K562 (cell line): Measurements from ENCODE around the gene HLA-DMB. TPM values are rescaled to one million over a fixed set of nuclear protein-coding genes. Genes with fewer than 3 reads are reported as not detected.

Experiments
- ATAC-seq: fragments of 200-7000 bp; cut with Tn5 transposase; 3 replicates; pipeline ENCODE4 v1.9.1; 2020; ENCODE audit warnings: moderate library complexity
- BruUV-seq: library from RNA; stranded (reverse); fragments of 400-500 nt; replicated peaks from 2 replicates; lab custom pipeline; 2021; lab: Mats Ljungman, UMichigan
- CTCF ChIA-PET: fragments of 300-600 bp; formaldehyde crosslinking; extraction: SDS; loops from one replicate; lab custom pipeline; 2021; ENCODE audit warnings: low intra/inter-chr PET ratio; lab: Yijun Ruan, JAX
- POLR2A ChIA-PET: fragments of 300-600, 350-650 bp; sonication (Branson Sonifier 250); formaldehyde crosslinking; extraction: SDS; loops from one replicate; lab custom pipeline; 2021; ENCODE audit warnings: antibody characterized with exemption, inconsistent platforms; lab: Yijun Ruan, JAX
- DNase-seq, 4 experiments: peaks; one replicate each; pipeline versions ENCODE4 v3.0.0 to v3.0.0-alpha.2; 2011 to 2018; ENCODE audit warnings: low spot score in 3 of 4, mixed read lengths in 3 of 4; ENCODE audit errors: extremely low read depth in 1 of 4
- FAIRE-seq: peaks from 2 replicates; lab custom pipeline; 2011; peaks lifted over from hg19 to GRCh38; lab: Jason Lieb, UNC
- H2AFZ ChIP-seq: 2 replicates; pipeline ENCODE4 v1.6.0; 2011; ENCODE audit warnings: low read depth, low read length, control low read depth, inconsistent platforms
- H3K27ac ChIP-seq: fragments of 200-600 bp; 3 replicates; pipeline ENCODE4 v1.8.0; 2011; ENCODE audit warnings: low read depth, mild to moderate bottlenecking, control low read depth, inconsistent platforms, low read length, moderate library complexity, mixed read lengths; ENCODE audit errors: extremely low read depth
- H3K27me3 ChIP-seq, 2 experiments: fragments of 300-600 bp in 1 of 2; 2 replicates in 1 of 2; 3 replicates in 1 of 2; pipeline versions ENCODE4 v1.6.0 to v1.8.0; 2011; ENCODE audit warnings: inconsistent platforms in 2 of 2, low read length in 2 of 2, mild to moderate bottlenecking in 1 of 2, mixed read lengths in 1 of 2, moderate library complexity in 1 of 2; ENCODE audit not compliant: control insufficient read depth in 2 of 2, insufficient read depth in 2 of 2
- H3K36me3 ChIP-seq: fragments of 300-600 bp; 3 replicates; pipeline ENCODE4 v1.8.0; 2011; ENCODE audit warnings: mild to moderate bottlenecking, low read length, inconsistent platforms; ENCODE audit not compliant: control insufficient read depth, insufficient read depth
- H3K4me1 ChIP-seq, 2 experiments: fragments of 200-600 bp in 1 of 2; replicated peaks in 1 of 2; 2 replicates in 1 of 2; 3 replicates in 1 of 2; pipeline versions ENCODE4 v1.5.1 to v1.8.0; 2011; ENCODE audit warnings: inconsistent platforms in 2 of 2, low read length in 2 of 2, mild to moderate bottlenecking in 1 of 2, mixed read lengths in 1 of 2, moderate library complexity in 1 of 2; ENCODE audit not compliant: control insufficient read depth in 2 of 2, insufficient read depth in 2 of 2
- H3K4me2 ChIP-seq: 2 replicates; pipeline ENCODE4 v1.6.1; 2011; ENCODE audit warnings: low read length, control low read depth, inconsistent platforms, mixed read lengths; ENCODE audit not compliant: insufficient read depth
- H3K4me3 ChIP-seq: fragments of 200-600 bp; sonication (generic), shearing (Covaris generic); 2 replicates; pipeline ENCODE4 v1.5.1; 2016; ENCODE audit warnings: control low read depth, inconsistent platforms
- H3K79me2 ChIP-seq: fragments of 200-600 bp; 3 replicates; pipeline ENCODE4 v1.8.0; 2011; ENCODE audit warnings: low read length, inconsistent platforms; ENCODE audit not compliant: control insufficient read depth, insufficient read depth
- H3K9ac ChIP-seq, 2 experiments: 2 replicates each; pipeline versions ENCODE4 v1.6.0 to v1.6.1; 2011; ENCODE audit warnings: low read depth in 2 of 2, low read length in 2 of 2, control low read depth in 1 of 2, inconsistent platforms in 1 of 2, mild to moderate bottlenecking in 1 of 2, mixed read lengths in 1 of 2; ENCODE audit not compliant: insufficient read depth in 1 of 2
- H3K9me1 ChIP-seq: one replicate; pipeline ENCODE4 v1.6.0; 2011; ENCODE audit warnings: inconsistent platforms, mild to moderate bottlenecking, low read length, moderate library complexity; ENCODE audit not compliant: control insufficient read depth, insufficient read depth
- H3K9me3 ChIP-seq: replicated peaks from 2 replicates; pipeline ENCODE4 v1.5.1; 2011; ENCODE audit warnings: low read depth, low read length, inconsistent platforms; ENCODE audit not compliant: control insufficient read depth, insufficient read depth
- H4K20me1 ChIP-seq: replicated peaks from 2 replicates; pipeline ENCODE4 v1.6.1; 2011; ENCODE audit warnings: low read length, inconsistent platforms, mixed read lengths; ENCODE audit not compliant: control insufficient read depth, insufficient read depth
- BDP1 ChIP-seq: IDR thresholded peaks from 3 replicates; pipeline ENCODE4 v1.6.1; 2011; ENCODE audit not compliant: insufficient read length, insufficient read depth
- CEBPG ChIP-seq, 3 experiments: fragments of 200-800 bp in 1 of 3; sonication (Bioruptor generic) in 1 of 3; sonication (generic) in 1 of 3; formaldehyde crosslinking in 1 of 3; IDR thresholded peaks in 2 of 3; conservative IDR thresholded peaks in 1 of 3; 2 replicates each; pipeline versions ENCODE4 v1.6.1 to v1.8.0; 2016 to 2022; ENCODE audit warnings: missing compliant biosample characterization in 2 of 3, missing genetic modification characterization in 2 of 3, mild to moderate bottlenecking in 1 of 3, missing genetic modification reagents in 1 of 3
- EGR1 ChIP-seq: fragments of 450-650 bp; conservative IDR thresholded peaks from 2 replicates; pipeline ENCODE4 v1.6.1; 2017; ENCODE audit warnings: mild to moderate bottlenecking
- NCOA2 ChIP-seq, 2 experiments: fragments of 450-650 bp; IDR thresholded peaks; 2 replicates each; pipeline ENCODE4 v1.6.1; 2018; ENCODE audit warnings: mild to moderate bottlenecking in 2 of 2, moderate library complexity in 1 of 2; ENCODE audit not compliant: partially characterized antibody in 2 of 2
- ZNF592 ChIP-seq: fragments of 450-650 bp; IDR thresholded peaks from 2 replicates; pipeline ENCODE4 v1.6.1; 2017; ENCODE audit warnings: antibody characterized with exemption, mild to moderate bottlenecking
- WGBS: fragments of 100-300 bp; shearing (Covaris generic); methylation state at CpG from one replicate; pipeline ENCODE4 v1.1.6; 2016; ENCODE audit warnings: low coverage, mixed read lengths; ENCODE audit not compliant: insufficient coverage; ENCODE audit errors: missing lambda C conversion rate; 5-methylcytosine and 5-hydroxymethylcytosine counted together
- in situ Hi-C: fragments of 300-500 bp; cut with MboI; formaldehyde crosslinking; loops from 4 replicates; pipeline ENCODE4 v1.15.0; 2018; ENCODE audit warnings: inconsistent platforms, mixed read lengths
- intact Hi-C: fragments of 100-400 bp; cut with micrococcal nuclease; formaldehyde crosslinking; loops from 2 replicates; pipeline ENCODE4 v1.14.2; 2022
- polyA plus RNA-seq, 8 experiments: library from polyadenylated mRNA; depleted of rRNA in 4 of 8; stranded (reverse) in 5 of 8; unstranded in 3 of 8; fragments of >200 nt; fragmentation: Nextera tagmentation in 2 of 8; fragmentation: Illumina TruSeq in 1 of 8; extraction: Ambion mirVana in 2 of 8; extraction: Trizol in 1 of 8; gene quantifications; 2 replicates each; pipeline versions ENCODE4 v1.2.1 to v1.2.3, GENCODE V29; 2011 to 2014; ENCODE audit warnings: inconsistent platforms in 1 of 8, missing spikeins in 1 of 8
- total RNA-seq, 7 experiments: library from RNA; depleted of rRNA in 6 of 7; stranded (reverse); fragments of >200 nt in 6 of 7; fragmentation: Illumina TruSeq in 2 of 7; extraction: Trizol in 2 of 7; gene quantifications; 2 replicates each; pipeline versions ENCODE4 v1.2.1 to v1.2.3, GENCODE V29; 2011 to 2021; ENCODE audit warnings: low replicate concordance in 1 of 7

HLA-DMB gene
- total and polyA plus RNA-seq, 9 of the 15 experiments (the other 6 are each of a cell fraction or from before 2014, with no cell fraction given): 0.38 TPM; not detected in 8

DNA sequence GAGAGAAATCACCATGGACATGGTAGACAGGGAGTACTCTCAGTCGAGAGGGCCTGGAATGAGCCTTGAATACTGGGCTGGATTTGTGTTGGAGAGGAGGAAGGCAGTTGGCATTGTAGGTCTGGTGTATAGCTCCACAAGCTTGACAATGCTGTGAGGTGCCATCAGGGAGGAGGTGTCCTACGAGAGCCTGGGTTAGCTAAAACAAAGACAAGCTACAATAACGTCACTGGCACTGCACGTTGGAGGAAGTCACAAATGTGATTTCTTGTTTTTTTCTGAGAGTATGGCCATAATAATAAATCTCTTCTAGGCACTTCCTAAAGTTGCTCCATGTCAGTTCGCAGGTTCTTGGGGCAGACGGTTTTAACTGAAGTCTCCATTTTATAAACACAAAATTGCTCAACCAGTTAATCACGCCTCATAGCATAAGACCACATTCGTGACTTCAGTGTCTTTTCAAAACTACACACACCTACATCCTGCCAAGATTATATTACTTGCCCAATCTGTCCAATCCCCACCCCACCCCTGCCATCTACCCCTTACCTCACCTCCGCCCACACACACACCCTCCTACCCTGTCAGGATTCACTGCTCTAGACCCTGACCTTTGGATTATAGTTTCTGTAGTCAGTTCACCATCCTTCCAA is 4.4 kb upstream of the HLA-DMB start:
- 2% methylated on average over 9 of the region's 9 CpGs for WGBS
- H3K4me3 ChIP-seq: no peak overlapping the region
- intact Hi-C loops: loop anchor here (5.0 kb wide), 1 partner anchor 58 kb away; no protein-coding TSS in a partner anchor
- no peaks in the 10 kb centered on the region for H3K79me2 ChIP-seq
- H3K4me1 ChIP-seq: no peaks in the 10 kb centered on the region
- in situ Hi-C loops: no loop called here
- no peak overlapping the region for H3K9ac ChIP-seq
- no peaks in the 10 kb centered on the region for H3K36me3 ChIP-seq
- FAIRE-seq: no peak
- TF ChIP-seq ZNF592 (no peak), BDP1 (no peak), EGR1 (peak; percentile 22; the same call in 1 of the 2 replicates), CEBPG (CRISPR knock-in tag; IDR thresholded peaks at IDR 0.05) (no peak), CEBPG (tag; conservative IDR thresholded peaks at IDR 0.05 in 1 of 2, IDR thresholded peaks at IDR 0.05 in 1 of 2) (0 out of 4 replicates have a peak, but pooled peaks of 1 of the 2 experiments have one; percentile 16), NCOA2 (IDR thresholded peaks at IDR 0.05; ENCODE audit: partially characterized antibody in 2 of 2) (no peak)
- no peaks in the 10 kb centered on the region for H3K9me3 ChIP-seq
- ATAC-seq: no peak
- no peak overlapping the region for H2AFZ ChIP-seq
- no peak overlapping the region for H3K27ac ChIP-seq
- H3K9me1 ChIP-seq: no peaks in the 10 kb centered on the region
- DNase-seq: no peak
- H4K20me1 ChIP-seq: no peaks in the 10 kb centered on the region
- peaks cover 10 to 31% of the 10 kb centered on the region in 2 experiments for H3K27me3 ChIP-seq
- POLR2A ChIA-PET: no interaction called here
- CTCF ChIA-PET: interaction anchor here (0.9 to 1.3 kb wide), 2 partner anchors 59 to 60 kb away, joined by 3 to 4 read pairs; no protein-coding TSS in a partner anchor
- no peak overlapping the region for H3K4me2 ChIP-seq
- no TSS peak for BruUV-seq
